AG04449 (cell line): ENCODE measurements around the gene BRF1.

Experiments
- CTCF ChIA-PET: fragments of 350-600 bp; formaldehyde crosslinking; extraction: SDS; loops from one replicate; lab custom pipeline; 2021; ENCODE audit warnings: antibody characterized with exemption; lab: Yijun Ruan, JAX
- POLR2A ChIA-PET: fragments of 400-600, 350-600 bp; formaldehyde crosslinking; extraction: SDS; loops from one replicate; lab custom pipeline; 2020; ENCODE audit warnings: antibody characterized with exemption, inconsistent platforms; lab: Yijun Ruan, JAX
- DNase-seq: peaks from one replicate; pipeline ENCODE4 v3.0.0-alpha.2; 2010; ENCODE audit warnings: low read depth, low spot score
- H3K4me3 ChIP-seq: 2 replicates; pipeline ENCODE4 v1.5.1; 2011; ENCODE audit warnings: low read depth, mild to moderate bottlenecking, control low read depth, low read length
- TF ChIP-seq, protein P1 (sequence below): IDR thresholded peaks from one replicate; pipeline ENCODE4 v1.5.1; 2011; ENCODE audit warnings: mild to moderate bottlenecking, moderate library complexity, low read length, control low read depth, inconsistent platforms; ENCODE audit not compliant: insufficient read depth; ENCODE audit errors: missing control alignments

Gene BRF1

DNA sequence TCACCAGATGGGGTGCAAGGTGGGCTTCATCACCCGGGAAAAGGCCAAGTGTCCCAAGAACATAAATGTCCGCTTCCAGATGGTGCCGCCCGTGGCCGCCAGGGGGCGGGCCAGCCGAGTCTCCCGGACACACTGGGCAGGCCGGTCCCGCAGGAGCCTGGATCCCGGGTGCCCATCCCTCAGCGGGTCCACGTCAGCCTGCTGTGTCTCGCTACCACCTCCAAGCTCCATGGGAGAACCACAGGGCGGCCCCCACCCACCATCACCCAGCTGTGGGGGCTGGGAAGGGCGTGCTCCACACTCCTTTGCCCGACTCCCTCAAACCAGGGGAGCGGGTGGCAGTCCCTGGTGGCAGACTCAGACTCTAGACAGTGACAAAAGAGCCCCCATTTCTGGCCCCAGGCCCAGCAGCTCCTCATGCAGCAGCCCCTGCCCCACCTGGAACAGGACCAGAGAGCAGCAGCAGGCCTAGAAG lies 97.7 kb downstream of the BRF1 start:
- ChIA-PET CTCF (interaction anchor here (0.6 to 4.4 kb wide), 23 partner anchors 9 to 325 kb away, joined by 3 to 32 read pairs (median 3); partner anchors contain the start of gene BTBD6), POLR2A (no interaction called here)
- DNase-seq, result no peak
- H3K4me3 ChIP-seq, result 0 out of 2 replicates have a peak overlapping the region, but pooled peaks have one; percentile 3
- TF ChIP-seq, protein P1, sequence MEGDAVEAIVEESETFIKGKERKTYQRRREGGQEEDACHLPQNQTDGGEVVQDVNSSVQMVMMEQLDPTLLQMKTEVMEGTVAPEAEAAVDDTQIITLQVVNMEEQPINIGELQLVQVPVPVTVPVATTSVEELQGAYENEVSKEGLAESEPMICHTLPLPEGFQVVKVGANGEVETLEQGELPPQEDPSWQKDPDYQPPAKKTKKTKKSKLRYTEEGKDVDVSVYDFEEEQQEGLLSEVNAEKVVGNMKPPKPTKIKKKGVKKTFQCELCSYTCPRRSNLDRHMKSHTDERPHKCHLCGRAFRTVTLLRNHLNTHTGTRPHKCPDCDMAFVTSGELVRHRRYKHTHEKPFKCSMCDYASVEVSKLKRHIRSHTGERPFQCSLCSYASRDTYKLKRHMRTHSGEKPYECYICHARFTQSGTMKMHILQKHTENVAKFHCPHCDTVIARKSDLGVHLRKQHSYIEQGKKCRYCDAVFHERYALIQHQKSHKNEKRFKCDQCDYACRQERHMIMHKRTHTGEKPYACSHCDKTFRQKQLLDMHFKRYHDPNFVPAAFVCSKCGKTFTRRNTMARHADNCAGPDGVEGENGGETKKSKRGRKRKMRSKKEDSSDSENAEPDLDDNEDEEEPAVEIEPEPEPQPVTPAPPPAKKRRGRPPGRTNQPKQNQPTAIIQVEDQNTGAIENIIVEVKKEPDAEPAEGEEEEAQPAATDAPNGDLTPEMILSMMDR, result peak; percentile 96

- TF ChIP-seq, protein P1, result no peak
- no peak overlapping the region for H3K4me3 ChIP-seq
- DNase-seq, result no peak
- POLR2A ChIA-PET, result no interaction called here
- CTCF ChIA-PET, result interaction anchor here (0.6 to 4.4 kb wide), 14 partner anchors 11 to 154 kb away, joined by 3 to 32 read pairs (median 4); partner anchors contain the start of genes BTBD6 and PACS2
Measured at GRCh38 chr14:105201925-105202513, 98.8 kb downstream of the BRF1 start.

DNA sequence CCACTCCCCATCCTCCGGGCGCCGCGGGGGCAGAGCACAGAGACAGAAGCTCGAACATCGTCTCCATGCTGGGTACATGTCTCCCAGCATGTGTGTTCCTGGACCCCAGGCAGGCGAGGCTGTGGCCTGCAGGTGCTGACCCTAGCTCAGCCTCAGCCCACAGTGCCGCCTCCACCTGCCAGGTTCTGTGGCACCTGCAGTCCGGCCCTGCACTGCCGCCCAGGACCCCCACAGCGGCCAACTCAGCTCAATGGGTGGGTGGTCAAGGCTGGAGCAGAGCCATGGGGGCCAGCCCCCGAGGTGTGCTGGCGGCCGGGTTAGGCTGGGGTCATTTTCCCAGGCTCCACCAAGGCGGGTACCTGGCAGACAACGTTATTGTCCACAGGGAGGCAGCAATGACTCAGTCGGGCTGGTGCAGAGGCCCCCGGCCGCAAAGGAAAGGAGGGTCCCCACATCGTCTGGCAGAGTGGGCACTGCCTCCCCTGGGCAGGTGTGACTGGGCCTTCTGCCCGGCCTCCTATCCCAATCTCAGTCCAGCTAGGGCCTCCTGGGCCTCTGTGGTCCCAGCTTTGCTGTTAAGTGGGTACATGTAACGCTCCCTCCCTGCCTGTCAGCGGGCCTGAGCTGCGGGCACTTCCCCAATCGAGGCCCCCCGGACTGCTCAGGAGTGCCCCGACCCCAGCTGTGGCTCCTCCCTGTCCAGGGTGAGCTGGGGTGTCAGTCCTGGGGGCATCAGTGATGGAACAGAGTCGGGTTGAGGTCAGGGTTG lies 99.5 kb downstream of the BRF1 start:
- ChIA-PET POLR2A (no interaction called here), CTCF (interaction anchor here (0.9 to 4.4 kb wide), 16 partner anchors 8 to 155 kb away, joined by 3 to 32 read pairs (median 4); partner anchors contain the start of gene BTBD6)
- no peak for DNase-seq
- H3K4me3 ChIP-seq, result no peak overlapping the region
- TF ChIP-seq, protein P1, result no peak

- H3K4me3 ChIP-seq, result no peak overlapping the region
- ChIA-PET CTCF (interaction anchor here (0.9 to 4.4 kb wide), 10 partner anchors 9 to 155 kb away, joined by 3 to 32 read pairs (median 4); partner anchors contain the start of gene BTBD6), POLR2A (no interaction called here)
- TF ChIP-seq, protein P1, result no peak
- no peak for DNase-seq
Measured at GRCh38 chr14:105200641-105201040, 100.2 kb downstream of the BRF1 start.

DNA sequence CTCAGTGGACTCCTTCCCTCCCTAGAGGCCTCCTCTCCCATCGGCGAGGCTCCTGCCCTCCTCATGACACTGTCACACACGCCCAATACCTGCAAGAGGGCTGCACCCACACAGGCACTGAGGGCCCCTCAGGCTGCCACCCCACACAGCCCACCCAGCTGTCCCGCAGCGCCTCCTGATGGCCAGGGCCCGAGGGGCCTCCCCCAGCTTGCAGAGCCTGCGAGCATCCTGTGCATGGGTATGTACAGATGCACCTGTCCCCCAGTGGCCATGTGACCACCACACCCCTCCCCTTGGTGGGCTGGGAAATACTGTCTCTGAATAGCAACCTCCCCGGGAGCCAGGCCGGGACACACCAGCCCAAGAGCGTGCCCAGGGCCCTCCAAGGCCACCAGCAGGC lies 100.7 kb downstream of the BRF1 start:
- CTCF ChIA-PET, result interaction anchor here (0.7 to 2.4 kb wide), 3 partner anchors 13 to 106 kb away, joined by 3 to 6 read pairs (median 3); no protein-coding TSS in a partner anchor
- TF ChIP-seq, protein P1, result no peak
- DNase-seq, result no peak
- no peak overlapping the region for H3K4me3 ChIP-seq
- POLR2A ChIA-PET, result no interaction called here

DNA sequence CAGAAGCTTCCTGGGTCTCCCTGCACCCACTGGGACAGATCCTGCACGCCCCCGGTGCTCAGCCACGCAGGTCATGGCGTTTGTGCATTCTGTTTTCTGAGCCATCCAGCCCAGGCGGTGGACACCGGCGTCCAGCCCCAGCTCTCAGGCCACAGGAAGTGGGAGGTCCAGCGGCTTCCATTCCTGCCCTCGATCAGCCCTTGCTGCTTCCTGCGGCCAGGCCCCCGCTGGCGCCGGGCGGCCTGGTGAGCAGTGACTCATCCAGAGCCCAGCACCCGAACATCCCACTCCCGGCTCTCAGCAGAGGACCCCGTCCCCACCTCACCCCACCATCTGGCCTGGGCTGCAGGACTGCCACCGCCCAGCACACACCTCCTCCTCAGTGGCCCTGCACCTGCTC lies 101.7 kb downstream of the BRF1 start:
- ChIA-PET POLR2A (no interaction called here), CTCF (interaction anchor here (1.1 kb wide), 1 partner anchor 83 kb away, joined by 3 read pairs; no protein-coding TSS in a partner anchor)
- no peak for DNase-seq
- TF ChIP-seq, protein P1, result no peak
- no peak overlapping the region for H3K4me3 ChIP-seq
